H1 (cell line): ENCODE data around the gene SLC25A21. TPM values are rescaled to one million over a fixed set of nuclear protein-coding genes. Genes with fewer than 3 reads are reported as not detected.

ENCODE experiments used
- CTCF ChIA-PET: fragments of 300-600 bp; sonication (Branson Sonifier 250); formaldehyde crosslinking; loops from one replicate; lab custom pipeline; 2021; ENCODE audit not compliant: partially characterized antibody; lab: Charles Lee
- POLR2A ChIA-PET: fragments of 300-600 bp; sonication (Branson Sonifier 250); formaldehyde crosslinking; loops from one replicate; lab custom pipeline; 2021; ENCODE audit warnings: inconsistent platforms; ENCODE audit not compliant: partially characterized antibody; lab: Charles Lee
- DNase-seq, 2 experiments: peaks; one replicate each; pipeline versions ENCODE4 v3.0.0 to v3.0.0-alpha.2; 2010 to 2022; ENCODE audit warnings: low spot score in 2 of 2, low read depth in 1 of 2, mixed read lengths in 1 of 2
- FAIRE-seq: peaks from 2 replicates; lab custom pipeline; 2011; peaks lifted over from hg19 to GRCh38; lab: Jason Lieb, UNC
- H2AFZ ChIP-seq: 2 replicates; pipeline ENCODE4 v1.8.1; 2012; ENCODE audit warnings: low read length, inconsistent platforms
- H2AK5ac ChIP-seq: 2 replicates; pipeline ENCODE4 v1.6.1; 2013; ENCODE audit warnings: low read depth, low read length
- H2BK120ac ChIP-seq: replicated peaks from 2 replicates; pipeline ENCODE3; 2013; ENCODE audit warnings: low read depth, low read length, inconsistent platforms
- H2BK12ac ChIP-seq: 2 replicates; pipeline ENCODE4 v1.6.1; 2013; ENCODE audit warnings: low read depth, low read length
- H2BK15ac ChIP-seq: 2 replicates; pipeline ENCODE4 v1.6.1; 2013; ENCODE audit warnings: low read length
- H2BK20ac ChIP-seq: 2 replicates; pipeline ENCODE4 v1.6.1; 2013; ENCODE audit warnings: low read length
- H2BK5ac ChIP-seq: 2 replicates; pipeline ENCODE4 v1.6.1; 2013; ENCODE audit warnings: low read depth, low read length
- H3K14ac ChIP-seq: 2 replicates; pipeline ENCODE4 v1.6.1; 2013; ENCODE audit warnings: inconsistent platforms; ENCODE audit not compliant: insufficient read length
- H3K18ac ChIP-seq: 2 replicates; pipeline ENCODE4 v1.6.1; 2013; ENCODE audit warnings: low read length; ENCODE audit errors: extremely low read depth
- H3K23ac ChIP-seq: 2 replicates; pipeline ENCODE4 v1.6.1; 2013; ENCODE audit warnings: inconsistent platforms; ENCODE audit not compliant: insufficient read length
- H3K23me2 ChIP-seq: 2 replicates; pipeline ENCODE4 v1.6.1; 2013; ENCODE audit warnings: low read depth, low read length
- H3K27ac ChIP-seq: 2 replicates; pipeline ENCODE4 v1.6.1; 2011; ENCODE audit warnings: low read depth, low read length, inconsistent platforms
- H3K27me3 ChIP-seq, 4 experiments: replicated peaks in 1 of 4; 1 replicate in 1 of 4; 2 replicates in 3 of 4; pipeline versions ENCODE4 v1.6.1 to v1.8.1; 2011 to 2013; ENCODE audit warnings: low read length in 3 of 4, mild to moderate bottlenecking in 3 of 4, inconsistent platforms in 2 of 4, mixed read lengths in 2 of 4, moderate library complexity in 1 of 4; ENCODE audit not compliant: control insufficient read depth in 3 of 4, insufficient read depth in 3 of 4; ENCODE audit errors: extremely low read depth in 1 of 4
- H3K36me3 ChIP-seq, 4 experiments: 2 replicates each; pipeline versions ENCODE4 v1.6.1 to v1.8.1; 2011 to 2013; ENCODE audit warnings: mild to moderate bottlenecking in 4 of 4, low read length in 3 of 4, moderate library complexity in 2 of 4, control low read depth in 1 of 4, inconsistent platforms in 1 of 4; ENCODE audit not compliant: insufficient read depth in 4 of 4, control insufficient read depth in 2 of 4
- H3K4ac ChIP-seq: replicated peaks from 2 replicates; pipeline ENCODE3; 2013; ENCODE audit warnings: low read length, low read depth, mixed read lengths, inconsistent platforms; ENCODE audit not compliant: insufficient read length
- H3K4me1 ChIP-seq, 4 experiments: replicated peaks in 1 of 4; 1 replicate in 1 of 4; 2 replicates in 3 of 4; pipeline versions ENCODE4 v1.6.1 to v1.8.1; 2011 to 2013; ENCODE audit warnings: low read length in 3 of 4, inconsistent platforms in 2 of 4, mixed read lengths in 1 of 4; ENCODE audit not compliant: insufficient read depth in 4 of 4, control insufficient read depth in 3 of 4
- H3K4me2 ChIP-seq, 2 experiments: 2 replicates each; pipeline versions ENCODE4 v1.6.1 to v1.8.1; 2011 to 2013; ENCODE audit warnings: low read depth in 2 of 2, low read length in 2 of 2, control low read depth in 1 of 2, inconsistent platforms in 1 of 2, mild to moderate bottlenecking in 1 of 2; ENCODE audit not compliant: insufficient read depth in 1 of 2
- H3K4me3 ChIP-seq, 4 experiments: fragments of 200-600, 300-600 bp in 1 of 4; sonication (generic), shearing (Covaris generic), sonication (Bioruptor Twin) in 1 of 4; 2 replicates each; pipeline versions ENCODE4 v1.5.1 to v1.8.1; 2011 to 2016; ENCODE audit warnings: low read length in 4 of 4, low read depth in 3 of 4, control low read depth in 2 of 4, inconsistent platforms in 2 of 4, mild to moderate bottlenecking in 2 of 4, mixed read lengths in 1 of 4, moderate library complexity in 1 of 4; ENCODE audit not compliant: insufficient read depth in 2 of 4; ENCODE audit errors: extremely low read depth in 1 of 4
- H3K56ac ChIP-seq: replicated peaks from 2 replicates; pipeline ENCODE3; 2013; ENCODE audit warnings: low read depth, mild to moderate bottlenecking, mixed read lengths, low read length, inconsistent platforms; ENCODE audit not compliant: insufficient read length
- H3K79me1 ChIP-seq: 2 replicates; pipeline ENCODE4 v1.6.1; 2013; ENCODE audit warnings: low read depth, low read length, control low read depth
- H3K79me2 ChIP-seq, 2 experiments: 2 replicates each; pipeline versions ENCODE4 v1.6.1 to v1.8.1; 2012 to 2013; ENCODE audit warnings: low read length in 2 of 2, mild to moderate bottlenecking in 2 of 2, inconsistent platforms in 1 of 2; ENCODE audit not compliant: insufficient read depth in 2 of 2, control insufficient read depth in 1 of 2
- H3K9ac ChIP-seq, 4 experiments: replicated peaks in 1 of 4; 1 replicate in 1 of 4; 2 replicates in 3 of 4; pipeline versions ENCODE4 v1.6.1 to v1.8.1; 2011 to 2013; ENCODE audit warnings: low read depth in 3 of 4, low read length in 3 of 4, control low read depth in 2 of 4, mild to moderate bottlenecking in 2 of 4, moderate library complexity in 2 of 4, inconsistent platforms in 1 of 4; ENCODE audit errors: extremely low read depth in 1 of 4
- H3K9me3 ChIP-seq, 2 experiments: 2 replicates each; pipeline versions ENCODE4 v1.6.1 to v1.8.1; 2012 to 2013; ENCODE audit warnings: mild to moderate bottlenecking in 2 of 2, moderate library complexity in 2 of 2, control low read depth in 1 of 2, inconsistent platforms in 1 of 2, low read depth in 1 of 2, low read length in 1 of 2, mixed read lengths in 1 of 2; ENCODE audit not compliant: insufficient read depth in 2 of 2
- H4K20me1 ChIP-seq, 2 experiments: replicated peaks in 1 of 2; 2 replicates each; pipeline versions ENCODE3 to v1.8.1; 2011 to 2013; ENCODE audit warnings: inconsistent platforms in 2 of 2, low read length in 2 of 2, mild to moderate bottlenecking in 1 of 2; ENCODE audit not compliant: insufficient read depth in 2 of 2, control insufficient read depth in 1 of 2
- H4K5ac ChIP-seq: 2 replicates; pipeline ENCODE4 v1.6.1; 2013; ENCODE audit warnings: low read length, low read depth, mixed read lengths, inconsistent platforms; ENCODE audit not compliant: insufficient read length
- H4K8ac ChIP-seq: 2 replicates; pipeline ENCODE4 v1.8.0; 2013; ENCODE audit warnings: mild to moderate bottlenecking, moderate library complexity, low read length, inconsistent platforms; ENCODE audit not compliant: insufficient read depth; ENCODE audit errors: extremely low read depth
- H4K91ac ChIP-seq: replicated peaks from 2 replicates; pipeline ENCODE3; 2013; ENCODE audit warnings: low read length, mixed read lengths, inconsistent platforms; ENCODE audit not compliant: insufficient read length
- KDM5A ChIP-seq: fragments of 200-600 bp; IDR thresholded peaks from 2 replicates; pipeline ENCODE4 v1.7.1; 2012; ENCODE audit warnings: mild to moderate bottlenecking, low read length, inconsistent platforms, mixed read lengths
- NANOG ChIP-seq: IDR thresholded peaks from 2 replicates; pipeline ENCODE4 v1.6.1; 2011; ENCODE audit warnings: low read length, low read depth, mild to moderate bottlenecking, inconsistent platforms; ENCODE audit not compliant: insufficient read depth, poor library complexity, severe bottlenecking
- POU5F1 ChIP-seq: IDR thresholded peaks from 2 replicates; pipeline ENCODE4 v1.6.1; 2011; ENCODE audit warnings: low read depth, mild to moderate bottlenecking, low read length, moderate library complexity
- SIX5 ChIP-seq: IDR thresholded peaks from 2 replicates; pipeline ENCODE4 v1.6.1; 2011; ENCODE audit warnings: mild to moderate bottlenecking, low read depth, low read length
- SRF ChIP-seq: IDR thresholded peaks from 2 replicates; pipeline ENCODE4 v1.6.1; 2011; ENCODE audit warnings: mild to moderate bottlenecking, low read depth, low read length, moderate library complexity
- SUZ12 ChIP-seq: fragments of 200-600 bp; sonication (generic); IDR thresholded peaks from 2 replicates; pipeline ENCODE4 v1.6.1; 2012; ENCODE audit warnings: mild to moderate bottlenecking, inconsistent platforms, low read length, moderate library complexity, mixed read lengths
- ZNF274 ChIP-seq: IDR thresholded peaks from 2 replicates; pipeline ENCODE4 v1.7.0; 2012; ENCODE audit warnings: low read length, borderline replicate concordance; ENCODE audit errors: extremely low read depth
- WGBS, 2 experiments: shearing (Covaris generic) in 1 of 2; methylation state at CpG; one replicate each; pipeline versions ENCODE4 v1.1.6 to v1.1.7; 2013 to 2015; ENCODE audit warnings: low lambda C conversion rate in 2 of 2, mixed read lengths in 2 of 2, inconsistent platforms in 1 of 2, low coverage in 1 of 2, missing lambda C conversion rate in 1 of 2; ENCODE audit not compliant: insufficient replicate concordance in 2 of 2, insufficient coverage in 1 of 2, insufficient read length in 1 of 2; ENCODE audit errors: extremely low coverage in 1 of 2, missing lambda C conversion rate in 1 of 2; 5-methylcytosine and 5-hydroxymethylcytosine counted together
- polyA plus RNA-seq, 7 experiments: library from polyadenylated mRNA; depleted of rRNA in 3 of 7; stranded (reverse) in 5 of 7; unstranded in 2 of 7; fragments of >200 nt in 5 of 7; fragments of 200-250 nt in 2 of 7; gene quantifications; 1 replicate in 5 of 7; 2 replicates in 1 of 7; 4 replicates in 1 of 7; pipeline versions ENCODE4 v1.2.1 to v1.2.3, GENCODE V29; 2011 to 2013; ENCODE audit warnings: missing spikeins in 2 of 7, mixed read lengths in 2 of 7
- total RNA-seq: library from RNA; stranded (reverse); fragmentation: NEBNext Ultra II Directional; extraction: Animal tissue kit (Norgen Biotek cat#: 25700); gene quantifications from 2 replicates; pipeline ENCODE4 v1.2.1, GENCODE V29; 2021
- TF ChIP-seq, protein P1 (sequence below): IDR thresholded peaks from 2 replicates; pipeline ENCODE4 v1.6.1; 2012; ENCODE audit warnings: inconsistent platforms
- TF ChIP-seq, protein P2 (sequence below): IDR thresholded peaks from 2 replicates; pipeline ENCODE4 v1.6.1; 2011; ENCODE audit warnings: low read depth, mild to moderate bottlenecking, low read length; ENCODE audit not compliant: insufficient read depth
- TF ChIP-seq, protein P3 (sequence below): IDR thresholded peaks from 2 replicates; pipeline ENCODE4 v1.6.1; 2012; ENCODE audit warnings: low read length, inconsistent platforms

SLC25A21 gene
- total and polyA plus RNA-seq, 2 of the 8 experiments (the other 6 are each of a cell fraction or from before 2014, with no cell fraction given), result 6.9 to 15.7 TPM

DNA sequence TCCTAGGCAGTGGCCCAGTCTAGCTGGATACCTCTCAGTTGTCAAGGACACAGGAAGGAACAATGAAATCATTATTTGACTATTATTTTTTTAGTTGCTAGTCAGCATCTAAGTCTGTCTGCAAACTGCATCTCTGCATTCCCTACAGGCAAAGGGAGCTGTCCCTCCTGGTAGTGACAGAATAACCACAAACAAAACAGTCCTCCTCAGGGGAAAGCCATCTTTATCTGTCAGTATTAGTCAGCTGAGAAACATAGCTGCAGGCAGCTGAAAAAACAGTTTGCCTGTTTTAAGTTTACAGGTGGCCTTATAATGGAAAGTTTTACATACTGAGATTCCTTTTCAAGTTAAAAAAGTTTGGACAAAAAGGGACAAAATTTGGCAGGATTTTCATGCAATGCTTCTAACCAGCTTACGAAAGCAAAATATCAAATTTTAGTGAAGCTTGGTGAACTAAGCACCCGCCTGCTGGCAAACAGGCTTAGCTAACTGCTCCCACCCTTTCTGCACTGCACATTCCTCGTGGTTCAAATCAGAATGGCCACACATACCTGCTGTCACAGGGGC, 29.5 kb downstream of the SLC25A21 start:
- Histone ChIP-seq H3K23me2 (no peaks in the 10 kb centered on the region), H2BK120ac (no peak overlapping the region), H3K4me3 (no peak overlapping the region), H3K27me3 (no peaks in the 10 kb centered on the region), H2BK5ac (no peak overlapping the region), H3K23ac (no peak overlapping the region), H3K36me3 (no peaks in the 10 kb centered on the region), H2BK20ac (no peak overlapping the region), H2BK15ac (no peak overlapping the region), H2AFZ (no peak overlapping the region), H3K4me2 (no peak overlapping the region), H4K20me1 (no peaks in the 10 kb centered on the region), H3K79me2 (no peaks in the 10 kb centered on the region), H4K8ac (no peak overlapping the region), H3K9me3 (no peaks in the 10 kb centered on the region), H3K4me1 (no peaks in the 10 kb centered on the region), H3K79me1 (no peaks in the 10 kb centered on the region), H4K5ac (no peak overlapping the region), H3K27ac (no peak overlapping the region), H3K9ac (no peak overlapping the region), H3K18ac (no peak overlapping the region), H2BK12ac (no peak overlapping the region), H3K14ac (no peak overlapping the region), H3K4ac (no peak overlapping the region), H3K56ac (no peak overlapping the region), H4K91ac (no peak overlapping the region), H2AK5ac (no peak overlapping the region)
- POLR2A ChIA-PET, result interaction anchor here (1.4 kb wide), 1 partner anchor 8 kb away, joined by 3 read pairs; no protein-coding TSS in a partner anchor
- no peak for DNase-seq
- no peak for FAIRE-seq
- 94% methylated on average over 3 of the region's 3 CpGs; no CpG with 5 or more reads in 1 of the 2 experiments for WGBS, 2 experiments
- CTCF ChIA-PET, result interaction anchor here (0.5 to 4.0 kb wide), 9 partner anchors 7 to 588 kb away, joined by 3 to 30 read pairs (median 4); no protein-coding TSS in a partner anchor
- no peak for TF ChIP-seq SIX5
- TF ChIP-seq SUZ12, result no peak
- no peak for TF ChIP-seq KDM5A
- TF ChIP-seq, protein P1, sequence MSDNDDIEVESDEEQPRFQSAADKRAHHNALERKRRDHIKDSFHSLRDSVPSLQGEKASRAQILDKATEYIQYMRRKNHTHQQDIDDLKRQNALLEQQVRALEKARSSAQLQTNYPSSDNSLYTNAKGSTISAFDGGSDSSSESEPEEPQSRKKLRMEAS, result no peak
- TF ChIP-seq, protein P2, sequence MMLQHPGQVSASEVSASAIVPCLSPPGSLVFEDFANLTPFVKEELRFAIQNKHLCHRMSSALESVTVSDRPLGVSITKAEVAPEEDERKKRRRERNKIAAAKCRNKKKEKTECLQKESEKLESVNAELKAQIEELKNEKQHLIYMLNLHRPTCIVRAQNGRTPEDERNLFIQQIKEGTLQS, result no peak
- TF ChIP-seq ZNF274, result no peak
- no peak for TF ChIP-seq POU5F1
- TF ChIP-seq NANOG, result no peak
- TF ChIP-seq, protein P3, sequence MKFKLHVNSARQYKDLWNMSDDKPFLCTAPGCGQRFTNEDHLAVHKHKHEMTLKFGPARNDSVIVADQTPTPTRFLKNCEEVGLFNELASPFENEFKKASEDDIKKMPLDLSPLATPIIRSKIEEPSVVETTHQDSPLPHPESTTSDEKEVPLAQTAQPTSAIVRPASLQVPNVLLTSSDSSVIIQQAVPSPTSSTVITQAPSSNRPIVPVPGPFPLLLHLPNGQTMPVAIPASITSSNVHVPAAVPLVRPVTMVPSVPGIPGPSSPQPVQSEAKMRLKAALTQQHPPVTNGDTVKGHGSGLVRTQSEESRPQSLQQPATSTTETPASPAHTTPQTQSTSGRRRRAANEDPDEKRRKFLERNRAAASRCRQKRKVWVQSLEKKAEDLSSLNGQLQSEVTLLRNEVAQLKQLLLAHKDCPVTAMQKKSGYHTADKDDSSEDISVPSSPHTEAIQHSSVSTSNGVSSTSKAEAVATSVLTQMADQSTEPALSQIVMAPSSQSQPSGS, result no peak
- no peak for TF ChIP-seq SRF
